GM19455 (cell line): ENCODE data around the gene LYPD4.
"Not testable (repeated sequence)": the region's sequence is repeated elsewhere in the genome, so short reads cannot be mapped to it uniquely, and the experiment has no call there.

Experiments
- ATAC-seq: cut with Tn5 transposase; IDR thresholded peaks from one replicate; pipeline ENCODE4 v1.9.1; 2021; ENCODE audit not compliant: unreplicated experiment

Gene LYPD4

GRCh38 chr19:41875973-41876372 is 31.5 kb upstream of the LYPD4 start:
- ATAC-seq: not testable (repeated sequence)

DNA sequence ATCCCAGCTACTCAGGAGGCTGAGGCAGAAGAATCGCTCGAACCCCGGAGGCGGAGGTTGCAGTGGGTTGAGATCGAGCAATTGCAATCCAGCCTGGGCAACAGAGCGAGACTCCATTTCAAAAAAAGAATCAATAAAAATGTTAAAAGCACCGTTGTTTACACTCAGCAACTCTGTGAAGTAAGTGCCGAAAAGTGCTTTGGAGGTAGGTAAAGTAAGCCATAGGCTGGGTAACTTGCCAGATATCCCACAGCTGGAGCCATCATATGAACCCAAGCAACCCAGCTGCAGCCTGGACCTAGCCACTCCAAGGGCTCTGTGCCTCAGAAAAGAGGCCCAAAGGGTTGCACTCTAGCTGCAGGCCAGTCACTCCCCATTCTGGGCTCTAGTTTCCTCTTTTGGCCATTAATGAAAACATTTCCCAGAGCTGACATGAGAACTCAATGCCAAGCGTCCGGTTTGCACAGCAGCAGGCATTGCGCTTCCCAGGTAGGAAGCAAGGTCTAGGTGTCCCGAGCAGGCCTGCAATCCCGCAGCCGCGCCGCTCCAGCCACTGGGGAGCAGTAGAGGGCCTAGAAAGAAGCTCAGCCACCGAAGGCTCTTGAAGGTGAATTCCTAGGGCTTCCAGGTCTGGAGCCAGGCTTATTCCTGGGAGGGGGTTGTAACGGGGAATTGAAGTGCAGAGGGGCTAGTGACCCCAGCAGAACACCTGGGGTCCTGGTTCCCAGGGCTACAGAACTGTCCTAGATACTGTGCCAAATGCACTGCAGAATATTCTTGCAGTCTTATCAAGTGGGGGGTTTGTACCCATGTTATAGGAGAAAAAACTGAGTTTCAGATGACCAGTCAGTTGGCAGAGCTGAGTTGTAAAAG is 28.5 kb upstream of the LYPD4 start:
- ATAC-seq: no peak

- no peak for ATAC-seq
Measured at GRCh38 chr19:41872384-41872774, 27.9 kb upstream of the LYPD4 start.

DNA sequence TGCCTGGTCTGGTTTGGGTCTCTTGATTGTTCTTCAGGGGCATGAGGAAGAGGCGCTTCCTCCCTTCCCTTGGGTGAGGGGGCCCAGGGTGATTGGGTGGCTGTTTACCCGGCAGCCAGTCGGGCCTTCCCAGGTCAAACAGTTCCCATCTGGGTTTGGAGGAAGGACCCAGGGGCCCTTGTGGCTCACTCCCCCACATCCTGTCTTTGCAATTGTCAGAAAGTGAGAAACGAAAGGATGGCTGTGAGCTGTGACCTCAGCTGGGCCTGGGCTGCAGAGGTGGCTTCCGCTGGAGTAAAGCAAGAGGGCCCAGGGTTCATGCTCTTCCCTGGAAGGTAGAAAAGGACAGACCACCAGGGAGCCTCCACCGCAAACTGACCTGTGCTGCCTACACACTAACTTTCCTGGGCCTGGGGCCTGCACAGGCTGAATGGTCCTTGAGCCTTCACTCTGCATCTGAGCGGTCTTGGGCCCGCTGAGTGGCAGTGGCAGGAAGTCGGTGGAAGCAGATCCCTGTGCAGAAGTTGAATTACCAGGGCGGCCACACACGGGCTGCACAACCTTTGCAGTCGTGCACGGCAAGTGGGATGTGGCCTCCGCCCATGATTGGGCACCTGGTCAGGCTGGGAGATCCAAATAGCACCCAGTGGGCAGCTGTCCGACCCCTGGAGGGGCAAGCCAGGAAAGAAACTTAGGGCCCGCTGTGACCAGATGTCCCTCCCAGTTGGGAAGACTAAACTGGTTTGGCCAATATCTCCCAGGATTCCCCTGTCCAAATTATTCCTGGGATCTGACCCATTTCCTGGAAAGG is 27.3 kb upstream of the LYPD4 start:
- ATAC-seq: no peak

GRCh38 chr19:41870401-41870873 is 26.0 kb upstream of the LYPD4 start:
- ATAC-seq: no peak

DNA sequence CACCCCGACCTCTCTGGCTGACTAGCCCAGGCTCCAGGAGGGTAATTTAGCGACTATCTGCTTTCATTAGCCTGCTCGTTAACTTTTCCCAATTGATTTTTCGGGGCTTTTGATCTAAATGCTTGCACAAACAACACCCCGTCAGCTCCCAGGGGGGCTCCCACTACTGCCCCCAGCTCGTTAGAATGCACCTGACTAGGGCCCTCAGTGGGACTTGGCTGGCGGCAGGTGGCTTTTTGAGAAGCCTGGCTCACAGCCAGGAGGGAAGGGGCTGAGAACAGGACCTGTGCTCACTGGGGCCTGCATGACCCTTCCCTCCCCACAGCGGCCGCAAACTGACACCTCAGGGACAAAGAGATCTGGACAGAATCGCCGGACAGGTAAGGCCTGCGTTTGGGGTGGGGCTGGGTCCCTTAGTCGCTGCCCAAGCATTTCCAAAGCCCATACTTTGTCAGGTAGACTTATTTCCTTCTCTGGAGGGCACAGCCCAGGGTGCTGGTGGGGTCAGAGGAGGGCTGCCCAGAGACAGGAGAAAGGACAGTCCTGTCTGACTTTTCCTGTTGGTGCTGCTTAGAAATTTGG is 25.0 kb upstream of the LYPD4 start:
- ATAC-seq: no peak

- ATAC-seq: no peak
Measured at GRCh38 chr19:41868989-41869300, 24.5 kb upstream of the LYPD4 start.

GRCh38 chr19:41868120-41868988 is 23.9 kb upstream of the LYPD4 start:
- ATAC-seq: no peak

GRCh38 chr19:41866284-41866683 is 21.8 kb upstream of the LYPD4 start:
- no peak for ATAC-seq

- ATAC-seq: no peak
Measured at GRCh38 chr19:41864374-41864773, 19.9 kb upstream of the LYPD4 start.

- ATAC-seq: no peak
Measured at GRCh38 chr19:41863209-41863931, 18.9 kb upstream of the LYPD4 start.

DNA sequence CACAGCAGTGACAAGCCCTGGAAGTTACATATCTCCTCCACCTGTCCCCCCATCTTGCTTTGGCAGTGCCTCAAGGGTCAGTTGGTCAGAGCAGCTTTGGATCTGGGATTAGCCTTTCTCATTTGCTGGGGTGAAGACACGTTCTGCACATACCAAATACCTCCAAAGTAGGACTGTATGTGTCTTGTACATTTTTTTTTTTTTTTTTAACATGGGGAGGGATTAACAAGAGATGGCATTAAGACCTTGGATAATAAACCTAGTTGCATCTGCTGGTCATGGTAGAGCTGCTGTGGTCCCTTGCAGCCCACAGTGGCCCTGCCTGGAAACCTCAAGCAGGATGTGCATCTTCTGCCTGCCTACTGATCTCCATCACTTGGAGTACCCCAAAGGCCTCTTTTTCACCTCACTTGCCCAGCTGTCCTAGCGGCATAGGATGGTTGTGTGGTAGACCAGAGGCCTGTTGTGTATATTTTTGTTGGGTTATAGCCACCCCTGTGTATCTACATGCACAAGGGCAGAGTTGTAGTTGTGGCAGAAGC is 18.0 kb upstream of the LYPD4 start:
- no peak for ATAC-seq

DNA sequence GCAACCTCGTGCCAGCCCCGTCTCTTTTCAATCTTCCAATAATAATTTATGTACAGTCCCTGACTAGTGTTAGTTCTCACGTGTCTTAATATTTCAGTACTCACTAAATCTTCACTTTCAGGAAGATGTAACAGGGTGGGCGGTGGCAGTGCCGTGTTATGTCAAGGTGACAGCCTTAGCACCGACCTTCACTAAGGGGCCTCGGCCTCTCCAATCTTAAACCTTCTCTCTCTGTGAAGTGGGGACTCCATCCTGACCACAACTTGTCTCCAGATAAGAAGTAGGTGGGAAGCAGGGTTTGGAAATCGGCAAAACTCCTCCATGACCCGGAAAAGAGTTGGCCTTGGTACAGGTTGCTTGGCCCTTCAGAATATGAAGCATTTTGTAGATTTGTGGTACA is 17.4 kb upstream of the LYPD4 start:
- ATAC-seq: no peak

- no peak for ATAC-seq
Measured at GRCh38 chr19:41861116-41861768, 16.8 kb upstream of the LYPD4 start.

- no peak for ATAC-seq
Measured at GRCh38 chr19:41860419-41861115, 16.1 kb upstream of the LYPD4 start.

- ATAC-seq: peak; percentile 76
Measured at GRCh38 chr19:41859618-41860418, 15.3 kb upstream of the LYPD4 start, which contains the start of gene RPS19. Gene RPS19 (plus strand): TSS chr19:41860255. CDS start chr19:41860775, 520 bp downstream.

- no peak for ATAC-seq
Measured at GRCh38 chr19:41859213-41859617, 14.7 kb upstream of the LYPD4 start.

GRCh38 chr19:41853768-41854167 is 9.3 kb upstream of the LYPD4 start:
- ATAC-seq: no peak
